GM18519 (cell line): ENCODE data around the gene SLC16A3.

ENCODE experiments used
- ATAC-seq: cut with Tn5 transposase; IDR thresholded peaks from one replicate; pipeline ENCODE4 v1.9.1; 2021; ENCODE audit warnings: mild to moderate bottlenecking, moderate library complexity; ENCODE audit not compliant: unreplicated experiment, low FRiP score

Gene SLC16A3

GRCh38 chr17:82221341-82221902 lies 7.4 kb upstream of the SLC16A3 start:
- no peak for ATAC-seq

GRCh38 chr17:82222816-82223215 lies 6.0 kb upstream of the SLC16A3 start:
- no peak for ATAC-seq

GRCh38 chr17:82223517-82223916 lies 5.3 kb upstream of the SLC16A3 start:
- no peak for ATAC-seq

GRCh38 chr17:82224666-82225065 lies 4.2 kb upstream of the SLC16A3 start:
- ATAC-seq, result no peak

GRCh38 chr17:82225368-82226029 lies 3.3 kb upstream of the SLC16A3 start:
- ATAC-seq, result no peak

- ATAC-seq, result no peak
Observed at GRCh38 chr17:82226146-82226808, 2.6 kb upstream of the SLC16A3 start.

GRCh38 chr17:82226809-82227628 lies 1.8 kb upstream of the SLC16A3 start:
- no peak for ATAC-seq

GRCh38 chr17:82227629-82228277 lies 1.1 kb upstream of the SLC16A3 start:
- ATAC-seq, result no peak

GRCh38 chr17:82228278-82228841 lies 482 bp upstream of the SLC16A3 start:
- ATAC-seq, result no peak

- ATAC-seq, result no peak
Observed at GRCh38 chr17:82229698-82230608, 1.1 kb downstream of the SLC16A3 start.

- no peak for ATAC-seq
Observed at GRCh38 chr17:82230609-82231311, 1.9 kb downstream of the SLC16A3 start.

GRCh38 chr17:82231312-82231561 lies 2.4 kb downstream of the SLC16A3 start:
- no peak for ATAC-seq

- ATAC-seq, result no peak
Observed at GRCh38 chr17:82231562-82232321, 2.9 kb downstream of the SLC16A3 start.

GRCh38 chr17:82232322-82232820 lies 3.5 kb downstream of the SLC16A3 start:
- ATAC-seq, result no peak

GRCh38 chr17:82232876-82233785 lies 4.3 kb downstream of the SLC16A3 start:
- no peak for ATAC-seq

- ATAC-seq, result no peak
Observed at GRCh38 chr17:82234211-82235055, 5.6 kb downstream of the SLC16A3 start.
